Measurements from ENCODE around the gene SUPT4H1.

SUPT4H1 gene

GRCh38 chr17:58310511-58311428, 41.2 kb downstream of the SUPT4H1 start:
- no peak overlapping the region for H3K4me2 ChIP-seq (ENCODE audit: low read length, poor library complexity, severe bottlenecking)
- no peak overlapping the region for H2BK120ac ChIP-seq (ENCODE audit: low read depth, low read length)
- H3K4me1 ChIP-seq (ENCODE audit: control insufficient read depth, insufficient read depth, low read depth, low read length): no peaks in the 10 kb centered on the region
- no peak overlapping the region for H2BK12ac ChIP-seq (ENCODE audit: low read length in 2 of 2)
- no peak overlapping the region for H3K4ac ChIP-seq (ENCODE audit: low read depth in 1 of 2, low read length in 2 of 2)
- no peak overlapping the region for H4K91ac ChIP-seq (ENCODE audit: low read length)
- no peak overlapping the region for H2AFZ ChIP-seq (ENCODE audit: low read depth, low read length)
- H4K8ac ChIP-seq (ENCODE audit: low read length): no peak overlapping the region
- DNase-seq: no peak
- H2AK5ac ChIP-seq (ENCODE audit: low read length, severe bottlenecking): no peak overlapping the region
- H3K27ac ChIP-seq (ENCODE audit: low read length, poor library complexity, severe bottlenecking): no peak overlapping the region
- H3K9ac ChIP-seq (ENCODE audit: low read length): no peak overlapping the region
- no peak overlapping the region for H3K4me3 ChIP-seq (ENCODE audit: insufficient read depth in 1 of 2, low read depth in 1 of 2, low read length in 2 of 2)
- H2BK5ac ChIP-seq (ENCODE audit: low read depth, low read length, poor library complexity, severe bottlenecking): no peak overlapping the region
- peak overlapping the region in 1 of 2 experiments; percentile 23 for H3K14ac ChIP-seq (ENCODE audit: low read length in 2 of 2)
- no peaks in the 10 kb centered on the region for H3K9me3 ChIP-seq (ENCODE audit: control insufficient read depth, low read length)
- H3K23ac ChIP-seq (ENCODE audit: low read length in 2 of 2): no peak overlapping the region
- H3K27me3 ChIP-seq (ENCODE audit: control insufficient read depth in 1 of 2, insufficient read depth in 1 of 2, low read length in 2 of 2): peaks cover 26 to 43% of the 10 kb centered on the region in 2 experiments
- no peak overlapping the region for H2BK15ac ChIP-seq (ENCODE audit: low read depth, poor library complexity, severe bottlenecking)
- no peak overlapping the region for H3K18ac ChIP-seq (ENCODE audit: low read depth in 1 of 2, low read length in 2 of 2)
- H3K36me3 ChIP-seq (ENCODE audit: control insufficient read depth in 1 of 2, insufficient read depth in 2 of 2, low read depth in 1 of 2, low read length in 2 of 2): no peaks in the 10 kb centered on the region
- 92% methylated on average over 23 of the region's 23 CpGs for WGBS
- no peaks in the 10 kb centered on the region for H3K79me1 ChIP-seq (replicated peaks; ENCODE audit: low read length, poor library complexity, severe bottlenecking)

GRCh38 chr17:58309918-58310259, 42.1 kb downstream of the SUPT4H1 start:
- H3K36me3 ChIP-seq (ENCODE audit: control insufficient read depth in 1 of 2, insufficient read depth in 2 of 2, low read depth in 1 of 2, low read length in 2 of 2): no peaks in the 10 kb centered on the region
- no peak overlapping the region for H3K4me2 ChIP-seq (ENCODE audit: low read length, poor library complexity, severe bottlenecking)
- no peak overlapping the region for H3K9ac ChIP-seq (ENCODE audit: low read length)
- no peak overlapping the region for H3K18ac ChIP-seq (ENCODE audit: low read depth in 1 of 2, low read length in 2 of 2)
- no peaks in the 10 kb centered on the region for H3K9me3 ChIP-seq (ENCODE audit: control insufficient read depth, low read length)
- H3K23ac ChIP-seq (ENCODE audit: low read length in 2 of 2): no peak overlapping the region
- no peak overlapping the region for H2BK12ac ChIP-seq (ENCODE audit: low read length in 2 of 2)
- whole genome bisulfite sequencing: 66% methylated on average over 5 of the region's 5 CpGs
- H2AFZ ChIP-seq (ENCODE audit: low read depth, low read length): no peak overlapping the region
- H2BK15ac ChIP-seq (ENCODE audit: low read depth, poor library complexity, severe bottlenecking): no peak overlapping the region
- H3K27ac ChIP-seq (ENCODE audit: low read length, poor library complexity, severe bottlenecking): no peak overlapping the region
- no peak overlapping the region for H2BK120ac ChIP-seq (ENCODE audit: low read depth, low read length)
- H3K27me3 ChIP-seq (ENCODE audit: control insufficient read depth in 1 of 2, insufficient read depth in 1 of 2, low read length in 2 of 2): peaks cover 26 to 43% of the 10 kb centered on the region in 2 experiments
- no peak overlapping the region for H3K14ac ChIP-seq (ENCODE audit: low read length in 2 of 2)
- no peaks in the 10 kb centered on the region for H3K4me1 ChIP-seq (ENCODE audit: control insufficient read depth, insufficient read depth, low read depth, low read length)
- H4K8ac ChIP-seq (ENCODE audit: low read length): no peak overlapping the region
- no peaks in the 10 kb centered on the region for H3K79me1 ChIP-seq (replicated peaks; ENCODE audit: low read length, poor library complexity, severe bottlenecking)
- no peak overlapping the region for H2BK5ac ChIP-seq (ENCODE audit: low read depth, low read length, poor library complexity, severe bottlenecking)
- no peak overlapping the region for H2AK5ac ChIP-seq (ENCODE audit: low read length, severe bottlenecking)
- no peak overlapping the region for H4K91ac ChIP-seq (ENCODE audit: low read length)
- no peak for DNase-seq
- H3K4ac ChIP-seq (ENCODE audit: low read depth in 1 of 2, low read length in 2 of 2): no peak overlapping the region
- no peak overlapping the region for H3K4me3 ChIP-seq (ENCODE audit: insufficient read depth in 1 of 2, low read depth in 1 of 2, low read length in 2 of 2)

GRCh38 chr17:58308985-58309917, 42.8 kb downstream of the SUPT4H1 start:
- no peak for DNase-seq
- Histone ChIP-seq H3K23ac (ENCODE audit: low read length in 2 of 2) (no peak overlapping the region), H2BK5ac (ENCODE audit: low read depth, low read length, poor library complexity, severe bottlenecking) (no peak overlapping the region), H2BK15ac (ENCODE audit: low read depth, poor library complexity, severe bottlenecking) (no peak overlapping the region), H3K27me3 (ENCODE audit: control insufficient read depth in 1 of 2, insufficient read depth in 1 of 2, low read length in 2 of 2) (peaks cover 23 to 42% of the 10 kb centered on the region in 2 experiments), H3K4me1 (ENCODE audit: control insufficient read depth, insufficient read depth, low read depth, low read length) (no peaks in the 10 kb centered on the region), H3K4me2 (ENCODE audit: low read length, poor library complexity, severe bottlenecking) (no peak overlapping the region), H3K79me1 (replicated peaks; ENCODE audit: low read length, poor library complexity, severe bottlenecking) (no peaks in the 10 kb centered on the region), H4K8ac (ENCODE audit: low read length) (no peak overlapping the region), H2AK5ac (ENCODE audit: low read length, severe bottlenecking) (no peak overlapping the region), H3K14ac (ENCODE audit: low read length in 2 of 2) (no peak overlapping the region), H2AFZ (ENCODE audit: low read depth, low read length) (no peak overlapping the region), H2BK12ac (ENCODE audit: low read length in 2 of 2) (no peak overlapping the region), H3K9me3 (ENCODE audit: control insufficient read depth, low read length) (no peaks in the 10 kb centered on the region), H3K9ac (ENCODE audit: low read length) (no peak overlapping the region), H3K4me3 (ENCODE audit: insufficient read depth in 1 of 2, low read depth in 1 of 2, low read length in 2 of 2) (no peak overlapping the region), H3K36me3 (ENCODE audit: control insufficient read depth in 1 of 2, insufficient read depth in 2 of 2, low read depth in 1 of 2, low read length in 2 of 2) (no peaks in the 10 kb centered on the region), H3K18ac (ENCODE audit: low read depth in 1 of 2, low read length in 2 of 2) (no peak overlapping the region), H2BK120ac (ENCODE audit: low read depth, low read length) (no peak overlapping the region), H4K91ac (ENCODE audit: low read length) (no peak overlapping the region), H3K4ac (ENCODE audit: low read depth in 1 of 2, low read length in 2 of 2) (no peak overlapping the region), H3K27ac (ENCODE audit: low read length, poor library complexity, severe bottlenecking) (no peak overlapping the region)
- 78% methylated on average over 17 of the region's 21 CpGs for WGBS

All from mesenchymal stem cell (in vitro differentiated cells and primary cell).